Osteoblast (primary cell): ENCODE results near the gene CGN. TPM values are rescaled to one million over a fixed set of nuclear protein-coding genes. Genes with fewer than 3 reads are reported as not detected.

ENCODE experiments used
- DNase-seq: peaks from one replicate; pipeline ENCODE4 v3.0.0; 2011; ENCODE audit warnings: low spot score, mixed read lengths; ENCODE audit not compliant: insufficient read length; ENCODE audit errors: missing footprints
- H2AFZ ChIP-seq: 2 replicates; pipeline ENCODE4 v1.6.0; 2011; ENCODE audit warnings: mild to moderate bottlenecking, low read length
- H3K27ac ChIP-seq: 2 replicates; pipeline ENCODE4 v1.5.1; 2011; ENCODE audit warnings: mild to moderate bottlenecking, low read depth, low read length, moderate library complexity
- H3K27me3 ChIP-seq: 2 replicates; pipeline ENCODE4 v1.6.0; 2012; ENCODE audit warnings: mild to moderate bottlenecking, control low read depth, inconsistent platforms, low read length, moderate library complexity; ENCODE audit not compliant: insufficient read depth
- H3K36me3 ChIP-seq: 2 replicates; pipeline ENCODE4 v1.5.1; 2011; ENCODE audit warnings: mild to moderate bottlenecking, low read length, control low read depth, moderate library complexity; ENCODE audit not compliant: insufficient read depth
- H3K4me1 ChIP-seq: 2 replicates; pipeline ENCODE4 v1.5.1; 2011; ENCODE audit warnings: mild to moderate bottlenecking, low read length, control low read depth, moderate library complexity; ENCODE audit not compliant: insufficient read depth
- H3K4me2 ChIP-seq: 2 replicates; pipeline ENCODE4 v1.6.0; 2011; ENCODE audit warnings: mild to moderate bottlenecking, low read length; ENCODE audit not compliant: insufficient read depth
- H3K4me3 ChIP-seq: fragments of 200-600 bp; sonication (generic); 3 replicates; pipeline ENCODE4 v1.5.1; 2012; ENCODE audit warnings: mild to moderate bottlenecking, low read length, inconsistent platforms; ENCODE audit not compliant: insufficient read depth
- H3K79me2 ChIP-seq: 2 replicates; pipeline ENCODE4 v1.6.0; 2012; ENCODE audit warnings: mild to moderate bottlenecking, low read length, control low read depth, inconsistent platforms; ENCODE audit not compliant: insufficient read depth
- H3K9me3 ChIP-seq: 2 replicates; pipeline ENCODE4 v1.5.1; 2011; ENCODE audit warnings: low read depth, low read length, control low read depth
- H4K20me1 ChIP-seq: 2 replicates; pipeline ENCODE4 v1.6.0; 2012; ENCODE audit warnings: mild to moderate bottlenecking, low read length, control low read depth; ENCODE audit not compliant: insufficient read depth
- CTCF ChIP-seq: IDR thresholded peaks from 2 replicates; pipeline ENCODE4 v1.5.1; 2011; ENCODE audit warnings: mild to moderate bottlenecking, low read depth, low read length, moderate library complexity; ENCODE audit errors: extremely low read depth
- total RNA-seq: library from RNA; depleted of rRNA; stranded (reverse); fragments of >200 nt; gene quantifications from 2 replicates; pipeline ENCODE4 v1.2.3, GENCODE V29; 2012

CGN gene
- total RNA-seq, 1 donor, result not detected

GRCh38 chr1:151546011-151546925 lies 35.1 kb downstream of the CGN start:
- peaks cover 15% of the 10 kb centered on the region for H4K20me1 ChIP-seq
- peak overlapping the region; percentile 70 for H3K4me2 ChIP-seq
- peaks cover 43% of the 10 kb centered on the region for H3K79me2 ChIP-seq
- no peaks in the 10 kb centered on the region for H3K27me3 ChIP-seq
- no peak overlapping the region for H3K4me3 ChIP-seq
- H3K9me3 ChIP-seq, result no peaks in the 10 kb centered on the region
- no peak overlapping the region for H2AFZ ChIP-seq
- H3K4me1 ChIP-seq, result peaks cover 59% of the 10 kb centered on the region
- DNase-seq, result no peak
- peak overlapping the region; percentile 65 for H3K27ac ChIP-seq
- no peaks in the 10 kb centered on the region for H3K36me3 ChIP-seq
- no peak for TF ChIP-seq CTCF

- peak overlapping the region; percentile 70 for H3K4me2 ChIP-seq
- peaks cover 49% of the 10 kb centered on the region for H3K4me1 ChIP-seq
- H3K36me3 ChIP-seq, result no peaks in the 10 kb centered on the region
- peaks cover 23% of the 10 kb centered on the region for H4K20me1 ChIP-seq
- TF ChIP-seq CTCF, result no peak
- peak overlapping the region; percentile 50 for H3K4me3 ChIP-seq
- H3K27ac ChIP-seq, result peak overlapping the region; percentile 65
- no peaks in the 10 kb centered on the region for H3K27me3 ChIP-seq
- no peaks in the 10 kb centered on the region for H3K9me3 ChIP-seq
- H3K79me2 ChIP-seq, result peaks cover 46% of the 10 kb centered on the region
- peak; percentile 91 for DNase-seq
- H2AFZ ChIP-seq, result no peak overlapping the region
These were observed 36.1 kb downstream of the CGN start for GRCh38 chr1:151547119-151547899.

- H3K27me3 ChIP-seq, result no peaks in the 10 kb centered on the region
- H3K27ac ChIP-seq, result peak overlapping the region; percentile 65
- H4K20me1 ChIP-seq, result peaks cover 23% of the 10 kb centered on the region
- H3K79me2 ChIP-seq, result peaks cover 48% of the 10 kb centered on the region
- DNase-seq, result no peak
- no peaks in the 10 kb centered on the region for H3K9me3 ChIP-seq
- no peak overlapping the region for H3K4me3 ChIP-seq
- peak overlapping the region; percentile 70 for H3K4me2 ChIP-seq
- no peak for TF ChIP-seq CTCF
- peaks cover 43% of the 10 kb centered on the region for H3K4me1 ChIP-seq
- no peaks in the 10 kb centered on the region for H3K36me3 ChIP-seq
- H2AFZ ChIP-seq, result no peak overlapping the region
These were observed 36.7 kb downstream of the CGN start for GRCh38 chr1:151547900-151548230.

GRCh38 chr1:151549199-151549598 lies 38.0 kb downstream of the CGN start:
- Histone ChIP-seq H3K9me3 (no peaks in the 10 kb centered on the region), H3K4me2 (peak overlapping the region; percentile 30), H3K79me2 (peaks cover 45% of the 10 kb centered on the region), H3K4me1 (peaks cover 51% of the 10 kb centered on the region), H3K27ac (peak overlapping the region; percentile 47), H3K27me3 (no peaks in the 10 kb centered on the region), H3K36me3 (no peaks in the 10 kb centered on the region), H4K20me1 (peaks cover 31% of the 10 kb centered on the region), H3K4me3 (no peak overlapping the region), H2AFZ (no peak overlapping the region)
- TF ChIP-seq CTCF, result no peak
- DNase-seq, result peak; percentile 4
